AG04450 (cell line): Measurements from ENCODE around the gene IQCK. TPM values are rescaled to one million over a fixed set of nuclear protein-coding genes. Genes with fewer than 3 reads are reported as not detected.
A peak's percentile ranks its signal among the peaks of the same experiment; 100 is the strongest.

Source experiments
- CTCF ChIA-PET: fragments of 300-600, 350-600 bp; formaldehyde crosslinking; extraction: SDS; loops from one replicate; lab custom pipeline; 2022; ENCODE audit warnings: antibody characterized with exemption, inconsistent platforms; lab: Charles Lee
- POLR2A ChIA-PET: fragments of 350-600 bp; formaldehyde crosslinking; extraction: SDS; loops from one replicate; lab custom pipeline; 2021; ENCODE audit warnings: antibody characterized with exemption, inconsistent platforms; lab: Yijun Ruan, JAX
- DNase-seq: peaks from one replicate; pipeline ENCODE4 v3.0.0-alpha.2; 2011; ENCODE audit warnings: low read depth, low spot score
- H3K27ac ChIP-seq: one replicate; pipeline ENCODE4 v1.5.1; 2012; ENCODE audit warnings: low read depth, low read length, control low read depth
- H3K27me3 ChIP-seq: one replicate; pipeline ENCODE4 v1.6.0; 2012; ENCODE audit warnings: low read length; ENCODE audit not compliant: control insufficient read depth, insufficient read depth
- H3K4me3 ChIP-seq: 2 replicates; pipeline ENCODE4 v1.5.1; 2011; ENCODE audit warnings: mild to moderate bottlenecking, low read depth, low read length, control low read depth
- H3K9me3 ChIP-seq: 2 replicates; pipeline ENCODE4 v1.5.1; 2012; ENCODE audit warnings: low read length; ENCODE audit not compliant: control insufficient read depth, insufficient read depth
- CTCF ChIP-seq: IDR thresholded peaks from 2 replicates; pipeline ENCODE4 v1.5.1; 2011; ENCODE audit warnings: low read depth, low read length, control low read depth, inconsistent platforms
- polyA plus RNA-seq: library from polyadenylated mRNA; depleted of rRNA; stranded (reverse); fragments of >200 nt; gene quantifications from 2 replicates; pipeline ENCODE4 v1.2.3, GENCODE V29; 2011

Gene IQCK
- polyA plus RNA-seq, 1 experiment: 18.0 TPM

- H3K4me3 ChIP-seq: no peak overlapping the region
- H3K27me3 ChIP-seq: no peaks in the 10 kb centered on the region
- ChIA-PET CTCF (interaction anchor here (0.8 to 3.1 kb wide), 8 partner anchors 9 to 211 kb away, joined by 3 to 9 read pairs (median 4); no protein-coding TSS in a partner anchor), POLR2A (interaction anchor here (1.4 kb wide), 1 partner anchor 141 kb away, joined by 6 read pairs; the partner anchor contains the start of gene VPS35L)
- H3K9me3 ChIP-seq: no peaks in the 10 kb centered on the region
- no peak for TF ChIP-seq CTCF
- DNase-seq: peak; percentile 67
- peak overlapping the region; percentile 65 for H3K27ac ChIP-seq
Measured at GRCh38 chr16:19696328-19696727, 21.7 kb upstream of the IQCK start.

GRCh38 chr16:19696961-19697360 lies 21.1 kb upstream of the IQCK start:
- no peak for TF ChIP-seq CTCF
- Histone ChIP-seq H3K9me3 (no peaks in the 10 kb centered on the region), H3K27ac (peak overlapping the region; percentile 65), H3K4me3 (no peak overlapping the region), H3K27me3 (no peaks in the 10 kb centered on the region)
- ChIA-PET CTCF (interaction anchor here (0.8 to 3.1 kb wide), 7 partner anchors 8 to 210 kb away, joined by 3 to 9 read pairs (median 3); no protein-coding TSS in a partner anchor), POLR2A (interaction anchor here (1.4 kb wide), 1 partner anchor 142 kb away, joined by 6 read pairs; the partner anchor contains the start of gene VPS35L)
- DNase-seq: no peak

- DNase-seq: no peak
- H3K4me3 ChIP-seq: no peak overlapping the region
- H3K27ac ChIP-seq: no peak overlapping the region
- H3K9me3 ChIP-seq: no peaks in the 10 kb centered on the region
- H3K27me3 ChIP-seq: no peaks in the 10 kb centered on the region
- ChIA-PET CTCF (interaction anchor here (3.1 kb wide), 1 partner anchor 189 kb away, joined by 9 read pairs; no protein-coding TSS in a partner anchor), POLR2A (no interaction called here)
- TF ChIP-seq CTCF: no peak
Measured at GRCh38 chr16:19697756-19698318, 20.2 kb upstream of the IQCK start.

GRCh38 chr16:19698480-19699465 lies 19.3 kb upstream of the IQCK start:
- Histone ChIP-seq H3K9me3 (no peaks in the 10 kb centered on the region), H3K27ac (peak overlapping the region; percentile 21), H3K27me3 (no peaks in the 10 kb centered on the region), H3K4me3 (no peak overlapping the region)
- POLR2A ChIA-PET: no interaction called here
- CTCF ChIA-PET: interaction anchor here (0.9 to 2.2 kb wide), 2 partner anchors 188 to 209 kb away, joined by 3 to 5 read pairs; no protein-coding TSS in a partner anchor
- DNase-seq: no peak
- no peak for TF ChIP-seq CTCF
